AG04450 (cell line): ENCODE measurements around the gene PRDM8. TPM values are rescaled to one million over a fixed set of nuclear protein-coding genes. Genes with fewer than 3 reads are reported as not detected.
"Not testable (repeated sequence)": the region's sequence is repeated elsewhere in the genome, so short reads cannot be mapped to it uniquely, and the experiment has no call there.

Source experiments
- CTCF ChIA-PET: fragments of 300-600, 350-600 bp; formaldehyde crosslinking; extraction: SDS; loops from one replicate; lab custom pipeline; 2022; ENCODE audit warnings: antibody characterized with exemption, inconsistent platforms; lab: Charles Lee
- POLR2A ChIA-PET: fragments of 350-600 bp; formaldehyde crosslinking; extraction: SDS; loops from one replicate; lab custom pipeline; 2021; ENCODE audit warnings: antibody characterized with exemption, inconsistent platforms; lab: Yijun Ruan, JAX
- DNase-seq: peaks from one replicate; pipeline ENCODE4 v3.0.0-alpha.2; 2011; ENCODE audit warnings: low read depth, low spot score
- H3K27ac ChIP-seq: one replicate; pipeline ENCODE4 v1.5.1; 2012; ENCODE audit warnings: low read depth, low read length, control low read depth
- H3K27me3 ChIP-seq: one replicate; pipeline ENCODE4 v1.6.0; 2012; ENCODE audit warnings: low read length; ENCODE audit not compliant: control insufficient read depth, insufficient read depth
- H3K4me3 ChIP-seq: 2 replicates; pipeline ENCODE4 v1.5.1; 2011; ENCODE audit warnings: mild to moderate bottlenecking, low read depth, low read length, control low read depth
- H3K9me3 ChIP-seq: 2 replicates; pipeline ENCODE4 v1.5.1; 2012; ENCODE audit warnings: low read length; ENCODE audit not compliant: control insufficient read depth, insufficient read depth
- CTCF ChIP-seq: IDR thresholded peaks from 2 replicates; pipeline ENCODE4 v1.5.1; 2011; ENCODE audit warnings: low read depth, low read length, control low read depth, inconsistent platforms
- polyA plus RNA-seq: library from polyadenylated mRNA; depleted of rRNA; stranded (reverse); fragments of >200 nt; gene quantifications from 2 replicates; pipeline ENCODE4 v1.2.3, GENCODE V29; 2011

PRDM8 gene
- polyA plus RNA-seq, 1 experiment: 12.8 TPM

- POLR2A ChIA-PET: no interaction called here
- CTCF ChIA-PET: no interaction called here
- Histone ChIP-seq H3K27me3 (no peaks in the 10 kb centered on the region), H3K27ac (no peak overlapping the region), H3K9me3 (no peaks in the 10 kb centered on the region), H3K4me3 (no peak overlapping the region)
- no peak for DNase-seq
- TF ChIP-seq CTCF: no peak
Measured at GRCh38 chr4:80243274-80244018, 46.1 kb downstream of the PRDM8 start.

- CTCF ChIA-PET: interaction anchor here (1.3 kb wide), 1 partner anchor 27 kb away, joined by 3 read pairs; no protein-coding TSS in a partner anchor
- H3K27me3 ChIP-seq, H3K4me3 ChIP-seq, DNase-seq, H3K27ac ChIP-seq, H3K9me3 ChIP-seq, POLR2A ChIA-PET: not testable (repeated sequence)
Measured at GRCh38 chr4:80247484-80247883, 50.2 kb downstream of the PRDM8 start.

GRCh38 chr4:80249144-80249543 is 51.8 kb downstream of the PRDM8 start:
- POLR2A ChIA-PET: interaction anchor here (1.1 kb wide), 1 partner anchor 17 kb away, joined by 3 read pairs; the partner anchor contains the start of gene FGF5
- no peak for DNase-seq
- no peaks in the 10 kb centered on the region for H3K27me3 ChIP-seq
- H3K4me3 ChIP-seq: no peak overlapping the region
- TF ChIP-seq CTCF: no peak
- no peaks in the 10 kb centered on the region for H3K9me3 ChIP-seq
- no peak overlapping the region for H3K27ac ChIP-seq
- CTCF ChIA-PET: interaction anchor here (1.0 to 1.2 kb wide), 2 partner anchors 17 to 74 kb away, joined by 3 read pairs; partner anchors contain the start of gene FGF5

GRCh38 chr4:80252427-80252826 is 55.1 kb downstream of the PRDM8 start:
- H3K27ac ChIP-seq: no peak overlapping the region
- no peaks in the 10 kb centered on the region for H3K27me3 ChIP-seq
- TF ChIP-seq CTCF: no peak
- no peaks in the 10 kb centered on the region for H3K9me3 ChIP-seq
- no peak for DNase-seq
- POLR2A ChIA-PET: no interaction called here
- CTCF ChIA-PET: interaction anchor here (1.0 to 2.0 kb wide), 3 partner anchors 10 to 50 kb away, joined by 3 to 6 read pairs (median 4); no protein-coding TSS in a partner anchor
- no peak overlapping the region for H3K4me3 ChIP-seq

GRCh38 chr4:80252953-80253352 is 55.6 kb downstream of the PRDM8 start:
- CTCF ChIA-PET: interaction anchor here (1.3 to 2.0 kb wide), 2 partner anchors 10 to 37 kb away, joined by 3 to 6 read pairs; no protein-coding TSS in a partner anchor
- TF ChIP-seq CTCF: no peak
- no peaks in the 10 kb centered on the region for H3K9me3 ChIP-seq
- H3K27ac ChIP-seq: no peak overlapping the region
- H3K27me3 ChIP-seq: no peaks in the 10 kb centered on the region
- POLR2A ChIA-PET: no interaction called here
- H3K4me3 ChIP-seq: no peak overlapping the region
- no peak for DNase-seq
